Dermis microvascular lymphatic vessel endothelial cell (primary cell): ENCODE data around the gene MAPK11. TPM values are rescaled to one million over a fixed set of nuclear protein-coding genes. Genes with fewer than 3 reads are reported as not detected.
A peak's percentile ranks its signal among the peaks of the same experiment; 100 is the strongest.

Experiments used
- DNase-seq, 2 donors: peaks; one replicate each; pipeline versions ENCODE4 v3.0.0 to v3.0.0-alpha.2; 2010; ENCODE audit warnings: low read depth in 2 of 2
- total RNA-seq: library from RNA; depleted of rRNA; stranded (reverse); fragments of >200 nt; gene quantifications from 2 replicates; pipeline ENCODE4 v1.2.1, GENCODE V29; 2014

Gene MAPK11
- total RNA-seq, 1 donor from 2014 or later, result 19.9 TPM

DNA sequence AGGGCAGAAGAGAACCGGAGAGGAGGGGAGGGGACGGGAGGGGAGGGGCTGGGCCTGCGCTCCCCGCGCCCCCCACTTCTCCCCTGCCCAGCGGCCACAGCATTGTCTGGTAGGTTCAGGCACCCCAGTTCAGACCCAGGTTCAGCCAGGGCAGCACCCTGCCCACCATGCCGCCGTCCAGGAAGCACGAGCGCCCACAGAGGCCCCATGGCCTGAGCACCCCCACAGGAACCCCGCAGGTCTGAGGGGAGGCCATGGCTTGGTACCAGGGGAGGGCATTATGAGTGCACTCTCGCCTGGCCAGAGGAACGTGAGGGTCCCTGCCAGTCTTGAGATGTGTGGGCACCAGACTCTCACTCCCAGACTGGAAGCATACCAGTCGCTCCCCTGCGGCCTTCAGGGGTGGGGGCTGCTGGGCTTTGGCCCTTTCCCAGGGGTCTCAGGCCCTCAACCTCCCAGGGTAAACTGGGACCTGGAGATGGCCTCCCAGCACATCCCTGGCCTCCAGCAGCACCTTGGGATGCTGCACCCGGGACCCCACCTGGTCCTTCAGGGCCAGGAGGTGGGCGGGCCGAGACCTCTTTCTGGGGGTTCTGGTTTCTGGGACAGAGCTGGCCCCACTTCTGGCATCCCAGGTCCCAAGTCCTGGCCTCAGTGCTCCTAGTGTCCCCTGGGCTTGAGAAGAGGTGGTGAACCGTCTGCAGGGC, 37.9 kb upstream of the MAPK11 start:
- DNase-seq, result no peak

DNA sequence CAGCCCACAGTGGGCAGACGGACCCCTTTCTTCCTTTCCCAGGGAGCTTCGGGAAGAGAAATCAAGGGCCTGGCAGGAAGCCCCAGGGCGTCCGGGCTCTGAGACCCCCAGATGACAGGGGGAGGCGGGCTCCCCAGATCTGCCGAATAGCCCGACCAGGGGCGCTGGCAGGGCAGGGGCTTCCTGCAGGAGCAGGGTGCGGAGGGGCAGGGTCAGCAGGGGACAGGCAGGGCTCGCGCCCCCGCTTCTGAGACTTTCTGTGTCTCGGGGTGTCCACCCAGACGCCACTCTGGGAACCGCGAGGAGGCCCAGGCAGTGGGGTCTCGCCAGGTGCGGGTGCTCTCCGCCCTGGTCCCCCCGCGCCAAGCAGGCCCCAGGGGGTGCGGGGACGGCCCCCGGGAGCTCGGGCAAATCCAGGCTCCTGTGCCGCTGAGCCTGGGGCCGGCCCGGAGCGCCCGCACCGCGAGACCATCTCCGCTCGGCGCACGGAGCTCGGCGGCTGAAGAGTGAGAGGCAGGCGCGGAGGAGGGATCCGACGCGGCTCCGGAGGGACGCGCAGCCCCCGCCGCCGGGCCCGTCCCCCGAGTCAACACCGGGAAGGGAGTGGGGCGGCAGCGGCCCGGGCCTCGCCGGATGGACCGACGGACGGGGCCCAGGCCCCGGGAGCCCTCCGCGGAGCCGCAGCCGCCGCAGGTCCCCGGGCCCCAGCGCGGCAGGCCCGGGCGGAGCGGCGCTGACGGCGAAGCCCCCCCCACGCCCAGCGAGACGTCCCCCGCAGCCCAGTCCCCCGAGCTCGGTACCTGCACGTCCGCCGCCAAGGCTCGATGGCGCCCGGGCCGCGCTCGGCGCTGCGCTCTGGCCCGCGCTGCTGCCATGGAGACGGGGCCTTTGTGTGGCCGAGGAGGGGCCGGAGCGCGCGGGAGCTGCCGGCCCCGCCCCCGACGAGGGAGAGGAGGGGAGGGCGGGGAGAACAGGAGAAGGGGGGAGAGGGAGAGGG, 36.9 kb upstream of the MAPK11 start, which contains the start of gene PLXNB2:
Gene PLXNB2, minus strand, starts transcription at position 894 of the 997 bp plus-strand sequence. CDS start 17,062 bp downstream, outside the sequence.
- peak; percentile 56 to 83 for DNase-seq

DNA sequence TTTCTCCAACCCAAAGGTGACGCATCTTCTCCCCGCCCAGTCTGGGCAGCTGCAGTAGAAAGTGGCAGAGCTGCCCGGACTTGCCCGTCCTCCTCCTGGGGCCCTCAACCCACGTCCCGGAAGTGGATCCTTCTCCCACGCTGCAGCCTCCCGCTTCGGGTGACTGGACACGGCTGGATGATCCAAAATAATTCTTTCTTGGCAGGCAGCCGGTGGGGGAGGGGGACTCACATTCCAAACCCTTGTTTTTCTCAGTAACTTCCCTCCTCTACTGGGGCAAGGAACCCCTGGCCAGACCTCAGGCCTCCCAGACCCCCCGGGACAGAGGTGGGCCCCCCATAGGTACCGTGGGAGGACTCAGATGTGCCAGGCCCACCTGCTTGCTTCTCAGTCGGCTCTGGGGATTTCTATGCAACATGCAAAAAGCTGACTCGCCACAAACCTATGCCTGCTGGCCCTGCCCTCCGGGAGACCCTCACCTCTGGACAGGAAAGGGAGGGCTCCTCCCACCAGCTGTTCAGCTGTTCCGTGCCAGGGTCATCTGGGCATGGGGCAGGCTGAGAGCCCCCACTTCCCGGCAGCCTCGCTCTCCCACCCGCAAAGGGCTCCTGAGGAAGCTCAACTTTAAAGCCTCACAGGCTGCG, 35.9 kb upstream of the MAPK11 start:
- DNase-seq, result peak; percentile 54 to 90

DNA sequence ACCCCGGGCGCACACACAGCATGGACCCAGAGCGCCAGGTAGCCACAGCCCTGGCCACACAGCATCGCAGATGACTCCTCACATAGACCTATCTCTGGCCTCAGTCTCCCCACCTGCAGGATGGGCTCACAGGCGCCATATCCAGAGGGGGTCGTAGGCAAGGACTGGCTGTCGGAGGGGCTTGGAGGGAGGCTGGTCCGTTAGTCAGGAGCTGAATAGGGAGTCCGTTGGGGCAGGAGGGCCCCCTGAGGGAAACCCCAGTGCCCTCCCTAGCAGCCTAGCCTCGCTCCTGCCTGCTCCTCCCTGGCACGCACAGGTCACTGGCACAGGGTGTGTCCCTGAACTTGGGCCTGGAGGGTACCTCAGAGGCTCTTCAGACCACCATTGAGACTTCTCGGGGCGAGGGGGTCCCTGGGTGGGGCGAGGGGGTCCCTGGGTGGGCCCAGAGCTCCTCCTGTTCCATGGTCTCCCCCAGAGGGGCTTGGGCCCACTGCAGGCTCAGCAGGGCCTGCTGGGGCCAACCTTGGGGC, 35.3 kb upstream of the MAPK11 start:
- no peak for DNase-seq

DNA sequence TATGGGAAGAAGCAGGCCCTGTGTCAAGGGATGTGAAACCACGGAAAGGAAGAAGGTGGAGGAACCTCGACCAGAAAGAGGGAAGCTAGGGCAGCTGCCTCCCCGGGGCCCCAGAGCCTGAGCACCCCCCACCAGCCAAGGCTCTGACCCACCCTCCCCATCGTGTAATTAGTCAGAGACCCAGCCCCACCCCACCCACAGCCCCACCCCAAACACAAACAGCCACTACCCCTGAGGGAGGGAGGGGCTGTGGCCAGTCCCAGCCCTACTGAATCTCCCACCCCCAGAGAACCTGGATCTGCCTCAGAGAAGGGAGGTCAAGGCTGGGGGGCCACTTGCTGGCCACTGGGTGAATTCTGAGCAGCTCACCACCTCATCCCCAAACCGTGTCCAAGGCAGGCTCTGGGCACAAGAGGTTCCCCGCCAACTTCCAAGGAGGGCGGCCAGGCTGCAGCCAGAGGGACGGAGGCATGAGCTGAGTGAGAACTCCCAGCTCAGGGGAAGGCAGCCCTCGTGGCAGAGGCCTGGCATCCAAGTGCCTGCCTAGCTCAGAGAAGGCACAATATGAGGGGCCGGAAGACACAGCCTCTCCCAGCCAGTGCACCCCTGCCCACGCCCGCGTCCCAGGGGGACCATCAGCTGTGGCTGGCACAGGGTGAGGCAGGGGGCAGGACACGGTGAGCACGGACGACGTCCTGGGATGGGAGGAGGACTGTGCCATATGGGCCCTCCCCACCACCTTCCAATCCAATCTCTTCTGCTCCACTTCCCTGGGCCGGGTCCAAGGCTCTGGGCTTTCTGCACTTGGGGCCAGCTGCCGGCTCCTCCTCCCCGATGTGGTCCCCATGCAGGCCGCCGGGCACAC, 34.6 kb upstream of the MAPK11 start:
- DNase-seq, result no peak

DNA sequence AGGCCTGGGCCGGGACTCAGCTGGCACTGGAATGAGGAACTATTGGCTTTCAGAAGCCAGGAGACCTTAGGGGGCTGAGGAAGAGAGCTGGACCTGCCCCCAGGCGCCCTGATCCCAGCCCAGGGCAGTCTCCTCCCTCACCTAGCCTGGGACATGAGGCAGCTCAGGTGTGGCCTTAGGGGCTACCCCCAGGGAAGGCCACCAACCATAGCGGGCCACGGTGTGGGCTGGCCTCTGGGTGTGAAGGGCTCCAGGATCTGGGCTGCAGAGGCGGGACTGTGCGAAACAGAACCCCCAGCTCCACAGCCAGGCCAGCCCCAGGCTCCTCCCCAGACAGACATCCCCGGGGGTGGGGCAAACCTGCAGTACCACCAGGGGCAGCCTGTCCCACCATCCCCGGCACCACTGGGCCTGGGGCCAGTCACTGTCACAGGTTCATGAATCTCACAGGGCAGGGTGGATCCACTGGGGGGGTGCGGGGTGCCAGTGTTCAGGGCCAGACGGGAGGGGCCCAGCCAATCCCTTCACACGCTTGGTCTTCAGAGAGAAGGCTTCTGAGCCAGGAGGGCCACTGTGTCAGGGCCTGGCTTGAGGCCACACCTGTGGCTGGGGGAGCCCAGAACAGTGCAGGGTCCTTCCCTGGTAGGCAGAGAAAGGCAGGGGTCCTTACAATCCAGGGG, 33.8 kb upstream of the MAPK11 start:
- DNase-seq, result no peak

DNA sequence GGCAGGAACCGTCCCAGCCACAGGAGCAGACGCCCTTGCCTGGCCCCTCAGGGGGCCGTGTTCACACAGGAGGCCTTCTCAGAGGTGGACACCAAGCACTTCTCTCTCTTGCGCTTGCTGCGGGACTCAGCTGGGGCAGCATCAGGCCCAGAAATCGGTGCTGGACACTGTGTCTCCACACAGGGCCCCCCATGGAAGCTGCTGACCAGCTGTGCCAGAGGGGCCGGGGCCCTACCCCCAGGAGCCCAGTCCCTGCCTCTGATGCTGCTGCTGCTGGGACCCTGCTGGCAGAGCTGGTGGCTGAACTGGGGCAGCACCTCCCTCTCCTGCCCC, 33.3 kb upstream of the MAPK11 start:
- no peak for DNase-seq

DNA sequence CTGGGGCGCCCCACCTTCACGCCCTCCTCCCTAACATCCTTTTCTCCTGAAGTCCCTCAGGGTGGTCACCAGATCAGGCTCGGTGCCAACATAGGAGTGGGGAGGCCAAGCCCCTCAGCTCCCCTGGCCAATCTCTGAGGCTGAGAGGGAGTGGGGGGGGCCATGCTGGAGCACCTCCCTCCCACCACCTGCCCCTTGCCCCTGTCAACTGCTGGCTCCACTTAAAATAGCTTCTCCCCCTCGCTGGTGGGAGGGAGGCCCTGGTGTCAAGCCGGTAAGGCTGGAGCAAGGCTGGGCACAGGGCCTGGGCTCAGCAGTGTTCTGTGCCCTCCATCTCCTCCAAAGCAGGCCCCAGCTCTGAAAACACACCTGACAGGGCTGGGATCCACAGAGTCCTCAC, 32.4 kb upstream of the MAPK11 start:
- no peak for DNase-seq

DNA sequence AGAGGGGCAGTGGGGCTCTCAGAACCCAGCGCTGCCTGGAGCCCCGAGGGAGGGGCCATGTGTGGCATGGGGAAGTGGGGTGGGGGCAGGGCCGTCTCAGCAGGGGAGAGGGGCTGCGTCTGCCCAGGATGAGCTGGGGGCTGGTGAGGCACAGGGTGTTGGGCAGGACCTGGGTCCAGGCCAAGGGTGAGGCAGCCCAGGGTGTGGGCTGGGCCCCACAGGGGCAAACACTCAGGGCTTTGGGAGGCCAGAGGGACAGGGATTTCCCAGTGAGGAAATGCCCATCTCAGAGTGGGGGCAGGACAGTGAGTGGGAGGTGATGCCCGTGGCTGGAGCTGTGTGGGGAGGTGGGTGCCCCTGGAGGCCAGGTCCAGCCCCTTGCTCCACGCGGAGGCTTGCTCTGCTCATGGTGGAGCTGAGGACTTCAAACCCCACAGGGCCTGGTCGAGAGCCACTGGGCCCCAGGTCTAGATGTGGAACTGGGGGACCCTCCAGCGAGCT, 31.9 kb upstream of the MAPK11 start:
- DNase-seq, result no peak

DNA sequence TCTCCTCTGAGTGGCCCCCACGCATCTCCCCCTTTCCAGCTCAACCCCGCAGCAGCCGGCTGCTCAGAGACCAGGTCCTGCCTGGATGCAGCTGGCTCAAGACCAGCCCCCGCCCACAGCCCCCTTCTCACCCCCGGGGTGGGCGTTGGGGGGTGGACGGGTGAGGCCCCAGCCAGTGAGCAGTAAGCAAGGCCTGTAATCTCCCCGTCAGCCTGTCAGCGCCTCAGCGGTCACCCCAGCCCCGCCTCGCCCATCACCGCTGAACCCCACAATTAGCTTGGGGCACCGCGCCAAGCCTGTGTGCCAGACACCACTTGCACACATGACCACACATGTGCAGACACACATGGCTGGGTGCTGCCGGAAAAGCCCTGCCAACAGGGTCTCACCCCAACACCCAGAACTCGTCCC, 31.4 kb upstream of the MAPK11 start:
- DNase-seq, result no peak

DNA sequence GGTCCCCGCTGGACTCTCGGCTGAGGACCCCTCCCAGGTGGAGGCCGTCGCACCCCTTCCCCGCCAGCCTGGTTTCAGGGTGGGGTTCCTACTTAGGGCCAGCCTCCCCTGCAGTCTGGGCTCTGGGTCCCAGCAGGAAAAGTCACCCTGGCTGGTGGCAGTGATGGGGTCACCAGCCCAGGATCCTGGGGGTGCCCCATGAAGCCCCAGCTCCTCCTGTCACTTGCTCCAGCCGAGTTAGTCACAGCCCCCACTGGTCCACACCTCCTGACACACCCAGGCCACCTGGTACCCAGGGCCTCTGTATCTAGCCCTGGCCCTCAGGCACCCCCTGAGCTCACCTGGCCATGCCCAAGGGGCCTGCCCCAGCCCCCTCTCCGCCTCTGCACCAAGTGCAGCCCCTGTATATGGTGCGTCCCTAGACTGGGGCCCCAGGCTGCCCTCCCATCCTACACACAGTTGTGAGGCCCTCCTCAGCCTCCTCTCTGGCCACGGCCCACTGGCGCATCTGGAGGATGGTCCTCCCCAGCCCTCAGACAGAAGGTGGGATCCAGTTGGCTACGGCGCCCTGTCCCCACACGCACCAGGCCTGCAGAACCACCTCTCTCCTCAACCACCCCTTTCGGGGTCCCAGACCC, 30.6 kb upstream of the MAPK11 start:
- DNase-seq, result no peak

DNA sequence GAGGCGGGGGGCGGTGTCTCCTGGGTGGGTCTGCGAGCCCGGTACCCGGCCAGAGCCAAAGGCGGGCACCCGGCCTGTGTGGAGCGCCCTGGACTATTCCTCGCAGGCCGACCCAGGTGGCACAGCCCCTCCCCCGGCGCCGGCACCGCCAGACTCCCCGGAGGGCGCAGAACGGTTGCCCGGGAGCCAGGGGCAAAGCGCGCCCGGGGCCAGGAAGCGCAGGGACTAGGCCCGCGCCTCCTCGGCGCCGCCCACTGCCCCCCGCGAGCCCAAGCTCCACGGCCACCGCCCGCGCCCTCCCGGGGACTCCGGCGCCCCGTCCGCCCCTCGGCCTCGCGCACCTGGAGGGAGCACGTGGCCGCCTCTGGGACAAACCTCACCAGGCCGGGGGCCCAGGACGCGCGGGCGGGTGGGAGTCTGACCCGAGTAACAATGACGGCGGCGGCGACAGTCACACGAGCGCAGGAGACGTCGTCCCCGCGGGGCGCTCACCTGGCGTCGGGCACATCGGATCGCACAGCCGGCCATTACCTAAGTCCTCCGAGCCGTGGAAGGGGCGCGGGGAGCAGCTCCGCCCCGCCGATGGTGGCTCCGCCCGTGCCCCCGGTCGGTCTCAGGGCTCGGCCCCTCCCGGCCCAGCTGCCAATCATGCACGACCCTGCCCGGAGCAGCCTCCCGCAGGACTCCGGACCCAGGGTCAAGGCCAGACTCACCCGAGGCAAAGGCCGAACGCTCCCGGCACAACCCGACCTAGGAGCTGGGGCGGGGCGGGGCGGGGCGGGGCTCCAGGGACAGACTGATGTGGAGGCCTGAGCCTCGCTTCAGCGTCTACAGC, 29.8 kb upstream of the MAPK11 start:
- DNase-seq, result no peak

DNA sequence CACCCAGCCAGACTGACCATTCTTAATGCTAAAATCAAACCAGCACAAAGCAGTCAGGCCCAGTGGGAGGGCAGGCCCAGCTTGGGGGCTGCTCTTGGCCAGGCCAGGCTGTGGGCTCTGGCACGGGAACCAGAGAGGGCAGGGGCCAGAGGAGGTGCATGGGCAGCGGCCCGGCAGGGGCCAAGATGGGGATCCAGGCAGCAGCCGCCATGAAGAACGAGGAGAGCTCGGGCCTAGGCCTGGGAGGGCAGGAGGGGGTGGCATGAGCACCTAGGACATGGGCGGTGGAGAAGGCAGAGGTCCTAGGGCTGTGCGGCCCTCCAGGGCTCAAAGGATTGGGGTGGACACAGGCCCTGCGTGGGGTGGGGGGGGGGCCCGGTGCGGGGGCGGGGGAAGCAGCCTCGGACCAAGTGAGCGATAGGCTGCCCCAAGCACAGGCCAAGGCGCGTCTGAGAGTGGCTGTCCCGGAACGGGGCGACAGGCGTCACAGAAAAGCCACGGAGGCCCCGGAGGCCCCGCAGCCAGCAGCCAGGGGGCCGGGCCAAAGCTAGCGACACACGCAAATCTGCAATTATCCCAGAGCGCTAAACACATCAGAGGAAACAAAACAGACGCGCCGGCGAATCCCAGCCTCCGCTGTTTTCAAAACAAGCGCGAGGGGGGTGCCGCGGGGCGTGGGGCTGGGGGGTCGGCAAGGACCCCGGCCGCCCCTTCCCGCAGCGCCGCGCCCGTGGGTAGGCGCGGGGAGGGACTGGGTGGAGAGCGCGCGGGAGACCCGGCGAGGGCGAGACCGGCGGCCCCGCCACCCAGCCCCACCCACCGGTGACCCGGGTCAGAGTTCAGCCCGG, 29.0 kb upstream of the MAPK11 start:
- DNase-seq, result peak in 1 of 2 donors; percentile 40

DNA sequence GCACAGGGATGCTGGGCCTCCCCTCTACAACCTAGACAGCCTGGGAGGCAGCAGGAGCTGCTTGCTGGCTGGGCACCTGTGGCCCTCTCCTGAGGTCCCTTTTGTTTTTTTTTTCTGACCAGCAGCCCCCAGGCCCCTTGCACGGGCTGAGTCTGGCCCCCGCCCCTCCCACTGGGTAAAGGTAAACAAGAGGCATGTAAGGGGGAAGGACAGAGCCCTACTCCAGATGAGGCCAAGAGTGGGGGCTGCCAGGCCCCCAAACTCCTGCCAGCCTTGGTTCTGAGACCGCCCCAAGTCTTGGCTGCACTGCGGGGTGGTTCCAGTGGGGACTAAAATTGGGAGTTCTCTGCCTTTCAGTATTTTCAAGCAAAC, 28.1 kb upstream of the MAPK11 start:
- no peak for DNase-seq

DNA sequence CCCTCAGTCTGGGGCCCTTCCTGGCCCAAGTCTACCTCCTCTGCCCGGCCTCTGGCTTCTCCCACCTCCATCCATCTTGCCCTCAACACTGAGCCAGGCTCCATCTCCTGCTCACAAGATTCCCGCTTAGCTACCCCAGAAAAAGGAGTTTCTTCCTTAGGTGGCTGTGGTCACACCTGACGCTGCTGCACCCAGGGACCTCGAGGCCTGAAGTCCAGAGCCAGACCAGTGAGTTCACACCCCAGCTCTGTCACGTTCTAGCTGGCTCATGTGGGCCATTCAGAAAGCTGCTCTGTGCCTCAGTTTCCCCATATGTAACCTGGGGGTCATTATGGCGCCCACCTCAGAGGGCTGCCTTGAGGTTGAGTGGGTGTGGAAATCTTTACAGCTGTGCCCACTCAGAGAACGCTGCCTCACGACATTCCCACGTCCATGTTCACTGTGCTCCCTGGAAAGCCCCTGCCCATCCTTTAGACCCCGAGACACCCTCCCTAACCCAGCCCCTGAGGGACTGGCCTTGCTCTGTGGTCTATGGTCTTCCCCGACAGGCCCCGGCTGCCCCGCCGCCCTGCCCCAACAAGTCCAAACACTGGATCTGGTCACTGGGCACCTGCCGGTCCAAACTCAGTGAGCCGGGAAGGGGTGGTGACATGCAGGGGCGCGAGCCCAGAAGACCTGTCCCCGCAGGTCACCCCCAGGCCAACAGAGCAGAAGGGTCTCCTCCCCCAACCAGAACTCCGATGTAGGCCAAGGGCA, 27.5 kb upstream of the MAPK11 start:
- no peak for DNase-seq

DNA sequence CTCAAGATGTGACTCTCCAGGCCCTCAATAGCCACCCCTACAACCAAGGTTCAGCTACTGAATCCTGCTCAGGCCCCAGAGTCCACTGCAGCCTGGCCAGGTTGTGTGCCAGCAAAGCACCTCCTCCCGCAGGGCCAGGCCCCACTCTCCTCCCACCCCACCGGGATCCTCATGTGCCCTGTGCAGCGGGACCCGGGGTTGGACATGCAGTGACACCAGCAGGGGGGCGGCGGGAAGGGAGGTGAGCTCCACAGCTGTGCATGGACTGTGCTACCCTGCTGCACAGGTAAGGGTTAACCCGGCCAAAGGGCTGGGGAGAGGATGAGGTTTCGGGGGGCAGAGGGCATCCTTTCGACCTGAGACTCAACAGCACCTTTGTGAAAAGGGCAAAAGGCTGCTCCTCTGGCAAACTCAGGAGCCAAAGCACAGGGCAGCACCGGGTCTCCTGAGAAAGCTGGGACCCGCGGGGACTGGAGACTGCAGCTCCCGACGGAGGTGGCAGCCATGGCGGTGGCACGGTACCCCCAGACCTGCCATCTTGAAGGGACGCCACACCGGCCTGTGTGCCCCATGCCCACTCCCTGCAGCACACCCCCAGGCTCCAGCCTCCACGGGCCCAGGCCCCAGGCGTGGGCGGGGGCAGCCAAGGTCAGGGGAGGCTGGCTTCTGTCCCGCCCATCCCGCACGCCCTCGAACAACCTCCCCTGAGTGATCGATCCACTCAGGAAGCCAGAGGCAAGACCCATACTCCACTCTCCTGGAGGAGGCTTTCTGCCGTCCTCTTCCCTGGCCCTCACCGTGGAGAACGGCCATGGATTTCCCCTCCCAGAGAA, 26.7 kb upstream of the MAPK11 start:
- DNase-seq, result no peak
